SH-SY5Y (cell line): ENCODE measurements around the gene GRPEL1.

Source experiments
- GATA2 ChIP-seq: IDR thresholded peaks from 2 replicates; pipeline ENCODE4 v1.6.1; 2011; ENCODE audit warnings: mild to moderate bottlenecking, low read depth, low read length
- GATA3 ChIP-seq: IDR thresholded peaks from 2 replicates; pipeline ENCODE4 v1.6.1; 2011; ENCODE audit warnings: low read depth, mild to moderate bottlenecking, low read length, moderate library complexity

DNA sequence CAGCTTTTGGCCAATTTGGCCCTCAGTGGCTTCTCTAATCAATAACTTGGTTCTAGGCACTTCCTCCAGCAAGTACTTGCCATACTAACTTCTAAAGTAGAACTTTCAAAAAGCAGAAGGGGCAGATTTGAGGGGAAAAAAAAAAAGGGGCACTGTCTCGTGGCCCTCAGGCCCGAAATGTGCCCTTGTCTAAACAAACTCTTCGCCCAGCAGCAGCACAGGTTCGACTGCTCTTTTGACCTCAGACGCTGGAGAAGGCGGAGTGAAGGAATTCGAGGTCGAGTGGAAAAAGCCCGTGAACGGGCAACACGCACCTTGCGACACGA lies 775 bp downstream of the GRPEL1 start:
- no peak for TF ChIP-seq GATA3
- TF ChIP-seq GATA2: no peak
